A549 (cell line): ENCODE data around the gene BST2. TPM values are rescaled to one million over a fixed set of nuclear protein-coding genes. Genes with fewer than 3 reads are reported as not detected.

Source experiments
- ATAC-seq, 2 experiments: fragments of 200-7000 bp in 1 of 2; fragments of >200 bp in 1 of 2; cut with Nextera tagmentation in 1 of 2; cut with Tn5 transposase in 1 of 2; 3 replicates each; pipeline versions ENCODE4 v1.8.0 to v1.9.1; 2018 to 2020; ENCODE audit warnings: mild to moderate bottlenecking in 1 of 2, moderate library complexity in 1 of 2
- CTCF ChIA-PET: fragments of 300-600 bp; sonication (Branson Sonifier 250); formaldehyde crosslinking; extraction: SDS; loops from one replicate; lab custom pipeline; 2021; ENCODE audit warnings: antibody characterized with exemption, inconsistent platforms; lab: Yijun Ruan, JAX
- POLR2A ChIA-PET: fragments of 350-600 bp; formaldehyde crosslinking; extraction: SDS; loops from one replicate; lab custom pipeline; 2021; ENCODE audit warnings: antibody characterized with exemption, inconsistent platforms; lab: Yijun Ruan, JAX
- DNase-seq, 2 experiments: peaks; one replicate each; pipeline versions ENCODE4 v3.0.0 to v3.0.0-alpha.2; 2011 to 2016; ENCODE audit warnings: low read depth in 1 of 2, low spot score in 1 of 2
- FAIRE-seq: peaks from 2 replicates; lab custom pipeline; 2011; peaks lifted over from hg19 to GRCh38; lab: Jason Lieb, UNC
- H3K27ac ChIP-seq, 2 experiments: fragments of >200 bp; sonication (Bioruptor Twin); formaldehyde crosslinking; 3 replicates each; pipeline ENCODE4 v1.5.1; 2016 to 2017
- H3K4me1 ChIP-seq: fragments of >200 bp; sonication (Bioruptor Twin); formaldehyde crosslinking; 3 replicates; pipeline ENCODE4 v1.6.1; 2016
- H3K4me2 ChIP-seq: fragments of >200 bp; sonication (Bioruptor Twin); formaldehyde crosslinking; 3 replicates; pipeline ENCODE4 v1.6.1; 2016
- H3K4me3 ChIP-seq: fragments of >200 bp; sonication (Bioruptor Twin); formaldehyde crosslinking; 3 replicates; pipeline ENCODE4 v1.5.1; 2016
- H3K9me3 ChIP-seq: fragments of >200 bp; sonication (Bioruptor Twin); formaldehyde crosslinking; 3 replicates; pipeline ENCODE4 v1.6.1; 2016
- ATOH8 ChIP-seq: fragments of 250-450 bp; sonication (Bioruptor Pico); IDR thresholded peaks from 2 replicates; pipeline ENCODE4 v1.5.0; 2020; ENCODE audit warnings: low read depth, mild to moderate bottlenecking, moderate library complexity
- CBX2 ChIP-seq: fragments of 200-600 bp; sonication (generic); IDR thresholded peaks from 2 replicates; pipeline ENCODE4 v1.6.1; 2016; ENCODE audit warnings: low read depth, mild to moderate bottlenecking, borderline replicate concordance
- CBX8 ChIP-seq: fragments of 200-600 bp; sonication (generic); IDR thresholded peaks from 2 replicates; pipeline ENCODE4 v1.6.1; 2016
- E2F6 ChIP-seq: IDR thresholded peaks from 2 replicates; pipeline ENCODE4 v1.6.1; 2012; ENCODE audit warnings: low read depth, borderline replicate concordance
- EHF ChIP-seq: fragments of 250-450 bp; sonication (Bioruptor Pico); IDR thresholded peaks from 2 replicates; pipeline ENCODE4 v1.5.0; 2020; ENCODE audit warnings: mild to moderate bottlenecking
- ELK1 ChIP-seq: fragments of 150-350 bp; IDR thresholded peaks from 2 replicates; pipeline ENCODE4 v1.6.1; 2014; ENCODE audit warnings: low read depth, mild to moderate bottlenecking, low read length
- EP300 ChIP-seq, 2 experiments: fragments of >200 bp; sonication (Bioruptor Twin); formaldehyde crosslinking; IDR thresholded peaks; 2 replicates in 1 of 2; 3 replicates in 1 of 2; pipeline ENCODE4 v1.6.1; 2016 to 2017
- FOSB ChIP-seq: fragments of 250-450 bp; sonication (Bioruptor Pico); IDR thresholded peaks from 2 replicates; pipeline ENCODE4 v1.5.0; 2020; ENCODE audit warnings: mild to moderate bottlenecking, moderate library complexity
- FOXS1 ChIP-seq: fragments of 250-450 bp; sonication (Bioruptor Pico); IDR thresholded peaks from 2 replicates; pipeline ENCODE4 v1.5.0; 2020; ENCODE audit warnings: mild to moderate bottlenecking, moderate library complexity
- GATA3 ChIP-seq: IDR thresholded peaks from 2 replicates; pipeline ENCODE4 v1.6.1; 2012; ENCODE audit warnings: borderline replicate concordance
- HDAC2 ChIP-seq: fragments of 200-600 bp; sonication (generic); IDR thresholded peaks from 2 replicates; pipeline ENCODE4 v1.6.1; 2016
- HES2 ChIP-seq: fragments of >200 bp; sonication (Bioruptor Twin); formaldehyde crosslinking; IDR thresholded peaks from 2 replicates; pipeline ENCODE4 v1.6.1; 2016
- HEYL ChIP-seq: fragments of 250-450 bp; sonication (Bioruptor Pico); IDR thresholded peaks from 2 replicates; pipeline ENCODE4 v1.8.0; 2021; ENCODE audit warnings: mild to moderate bottlenecking, moderate library complexity
- KDM1A ChIP-seq: fragments of 200-600 bp; sonication (generic); IDR thresholded peaks from 2 replicates; pipeline ENCODE4 v1.6.1; 2016; ENCODE audit warnings: low read depth, mild to moderate bottlenecking
- KDM5A ChIP-seq: fragments of 200-600 bp; sonication (generic); IDR thresholded peaks from 2 replicates; pipeline ENCODE4 v1.6.1; 2016; ENCODE audit warnings: antibody characterized with exemption, mild to moderate bottlenecking
- MAZ ChIP-seq: fragments of 150-350 bp; IDR thresholded peaks from 2 replicates; pipeline ENCODE4 v1.6.1; 2014; ENCODE audit warnings: antibody characterized with exemption, low read depth, low read length, borderline replicate concordance
- MYC ChIP-seq: IDR thresholded peaks from 2 replicates; pipeline ENCODE4 v1.6.1; 2012; ENCODE audit warnings: mild to moderate bottlenecking, inconsistent platforms, low read length, improper control_type of control experiment, borderline replicate concordance
- NR3C1 ChIP-seq: fragments of >200 bp; sonication (Bioruptor Twin); formaldehyde crosslinking; IDR thresholded peaks from 3 replicates; pipeline ENCODE4 v1.6.1; 2017
- RARB ChIP-seq: fragments of 250-450 bp; sonication (Bioruptor Pico); IDR thresholded peaks from 2 replicates; pipeline ENCODE4 v1.8.0; 2021; ENCODE audit warnings: mild to moderate bottlenecking, moderate library complexity
- RCOR1 ChIP-seq: fragments of 150-350 bp; IDR thresholded peaks from 2 replicates; pipeline ENCODE4 v1.6.1; 2014; ENCODE audit warnings: antibody characterized with exemption, low read length, low read depth
- REST ChIP-seq: fragments of 200-600 bp; sonication (generic); IDR thresholded peaks from 2 replicates; pipeline ENCODE4 v1.6.1; 2016; ENCODE audit warnings: antibody characterized with exemption, mild to moderate bottlenecking, moderate library complexity
- RNF2 ChIP-seq: fragments of 200-600 bp; sonication (generic); IDR thresholded peaks from 2 replicates; pipeline ENCODE4 v1.6.1; 2016; ENCODE audit warnings: low read depth, mild to moderate bottlenecking, antibody characterized with exemption, moderate library complexity, borderline replicate concordance
- ZC3H11A ChIP-seq: fragments of 450-650 bp; IDR thresholded peaks from 2 replicates; pipeline ENCODE4 v1.6.1; 2014; ENCODE audit warnings: antibody characterized with exemption, mild to moderate bottlenecking
- ZFP36 ChIP-seq: fragments of 450-650 bp; IDR thresholded peaks from 2 replicates; pipeline ENCODE4 v1.6.1; 2014; ENCODE audit warnings: borderline replicate concordance; ENCODE audit not compliant: partially characterized antibody
- WGBS: methylation state at CpG from one replicate; pipeline ENCODE4 v1.1.6; 2017; ENCODE audit errors: missing lambda C conversion rate; 5-methylcytosine and 5-hydroxymethylcytosine counted together
- polyA plus RNA-seq, 4 experiments: library from polyadenylated mRNA; depleted of rRNA in 3 of 4; stranded (reverse); fragments of >200 nt; fragmentation: RNase III in 1 of 4; extraction: RNeasy Plus Mini Kit Qiagen cat#74134 plus additional on column Dnase treatment in 1 of 4; gene quantifications; 2 replicates in 3 of 4; 3 replicates in 1 of 4; pipeline ENCODE4 v1.2.3, GENCODE V29; 2011 to 2017

The BST2 gene
- polyA plus RNA-seq, 2 of the 4 experiments (the other 2 are of a cell fraction): 0.12 to 0.26 TPM

- no peak for TF ChIP-seq GATA3
Measured at GRCh38 chr19:17379221-17379631, 26.2 kb downstream of the BST2 start (continued).

GRCh38 chr19:17378271-17378670 lies 27.2 kb downstream of the BST2 start:
- no peak for ATAC-seq
- H3K4me1 ChIP-seq: no peaks in the 10 kb centered on the region
- TF ChIP-seq FOXS1 (CRISPR knock-in tag): no peak
- no peak for TF ChIP-seq ATOH8 (CRISPR knock-in tag)
- no peak for TF ChIP-seq ELK1
- no peak for TF ChIP-seq MYC
- TF ChIP-seq CBX2: no peak
- TF ChIP-seq HEYL: no peak
- no peak for TF ChIP-seq RARB (CRISPR knock-in tag)
- TF ChIP-seq ZFP36: no peak
- no peak for TF ChIP-seq RCOR1
- no peak for TF ChIP-seq KDM1A
- no peak for TF ChIP-seq RNF2
- TF ChIP-seq CBX8: no peak
- TF ChIP-seq FOSB (CRISPR knock-in tag): no peak
- TF ChIP-seq, all 56 proteins: peak for 0
- WGBS: 71% methylated on average over 5 of the region's 13 CpGs
- Histone ChIP-seq H3K9me3 (no peaks in the 10 kb centered on the region), H3K27ac (no peak overlapping the region), H3K4me2 (no peak overlapping the region), H3K4me3 (no peak overlapping the region)
- CTCF ChIA-PET: no interaction called here
- FAIRE-seq (no peak), DNase-seq (no peak)
- POLR2A ChIA-PET: no interaction called here

GRCh38 chr19:17376935-17377600 lies 28.4 kb downstream of the BST2 start, which contains the start of gene PLVAP:
TSS of gene PLVAP (minus strand) at chr19:17377342. CDS start at chr19:17377288, 54 bp downstream.
- CTCF ChIA-PET: interaction anchor here (2.2 kb wide), 1 partner anchor 9 kb away, joined by 21 read pairs; no protein-coding TSS in a partner anchor
- FAIRE-seq: no peak

More at GRCh38 chr19:17376935-17377600, 28.4 kb downstream of the BST2 start, which contains the start of gene PLVAP:
- 57% methylated on average over 30 of the region's 39 CpGs for WGBS
- no peaks in the 10 kb centered on the region for H3K9me3 ChIP-seq
- H3K4me3 ChIP-seq: no peak within 1 kb of the TSS
- no peak for TF ChIP-seq NR3C1
- TF ChIP-seq HDAC2: no peak
- TF ChIP-seq REST: no peak
- no peak for TF ChIP-seq KDM5A
- TF ChIP-seq E2F6: no peak
- no peak for TF ChIP-seq ZC3H11A
- no peak for TF ChIP-seq RCOR1
- TF ChIP-seq KDM1A: no peak
- TF ChIP-seq MAZ: no peak
- TF ChIP-seq RNF2: no peak
- no peak for TF ChIP-seq FOXS1 (CRISPR knock-in tag)
- no peak for TF ChIP-seq HES2
- TF ChIP-seq EHF (CRISPR knock-in tag): no peak
- no peak for TF ChIP-seq EP300 (IDR thresholded peaks at IDR 0.05)
- no peak for TF ChIP-seq ATOH8 (CRISPR knock-in tag)
- POLR2A ChIA-PET: no interaction called here
- no peak within 1 kb of the TSS for H3K27ac ChIP-seq
- ATAC-seq (no peak), DNase-seq (no peak)
- no peak within 1 kb of the TSS for H3K4me2 ChIP-seq
- no peaks in the 10 kb centered on the region for H3K4me1 ChIP-seq
